Endothelial cell of umbilical vein (primary cell): ENCODE measurements around the gene METTL26. TPM values are rescaled to one million over a fixed set of nuclear protein-coding genes. Genes with fewer than 3 reads are reported as not detected.

Source experiments
- BruUV-seq: library from RNA; stranded (reverse); fragments of 400-500 nt; replicated peaks from 2 replicates; lab custom pipeline; 2021; lab: Mats Ljungman, UMichigan
- CTCF ChIA-PET: fragments of 300-600, 350-600 bp; sonication (Branson Sonifier 250); formaldehyde crosslinking; loops from one replicate; lab custom pipeline; 2021; ENCODE audit warnings: antibody characterized with exemption, inconsistent platforms; lab: Charles Lee
- POLR2A ChIA-PET: fragments of 300-600, 350-600 bp; sonication (Branson Sonifier 250); formaldehyde crosslinking; loops from one replicate; lab custom pipeline; 2021; ENCODE audit warnings: antibody characterized with exemption, inconsistent platforms; lab: Charles Lee
- DNase-seq: peaks from one replicate; pipeline ENCODE4 v3.0.0-alpha.2; 2011; ENCODE audit warnings: low read depth, low spot score
- FAIRE-seq: peaks from 2 replicates; lab custom pipeline; 2011; peaks lifted over from hg19 to GRCh38; lab: Jason Lieb, UNC
- H2AFZ ChIP-seq: 2 replicates; pipeline ENCODE4 v1.6.0; 2012; ENCODE audit warnings: low read depth, low read length, control low read depth, inconsistent platforms
- H3K27ac ChIP-seq: 2 replicates; pipeline ENCODE4 v1.5.1; 2011; ENCODE audit warnings: low read depth, mild to moderate bottlenecking, control low read depth, low read length, moderate library complexity; ENCODE audit not compliant: insufficient read depth
- H3K27me3 ChIP-seq, 2 experiments: 2 replicates each; pipeline versions ENCODE4 v1.6.0 to v1.6.1; 2011; ENCODE audit warnings: low read length in 2 of 2, mixed read lengths in 1 of 2; ENCODE audit not compliant: control insufficient read depth in 2 of 2, insufficient read depth in 2 of 2
- H3K36me3 ChIP-seq, 2 experiments: 2 replicates in 1 of 2; 3 replicates in 1 of 2; pipeline ENCODE4 v1.5.1; 2011; ENCODE audit warnings: low read length in 2 of 2, mild to moderate bottlenecking in 1 of 2, moderate library complexity in 1 of 2; ENCODE audit not compliant: control insufficient read depth in 2 of 2, insufficient read depth in 2 of 2; ENCODE audit errors: extremely low read depth in 1 of 2
- H3K4me1 ChIP-seq: 3 replicates; pipeline ENCODE4 v1.5.1; 2011; ENCODE audit warnings: mild to moderate bottlenecking, low read length; ENCODE audit not compliant: control insufficient read depth, insufficient read depth; ENCODE audit errors: extremely low read depth
- H3K4me2 ChIP-seq: 2 replicates; pipeline ENCODE4 v1.6.1; 2011; ENCODE audit warnings: low read length, control low read depth, mixed read lengths; ENCODE audit not compliant: insufficient read depth
- H3K4me3 ChIP-seq, 3 experiments: fragments of 200-600 bp in 1 of 3; sonication (generic), shearing (Covaris generic) in 1 of 3; replicated peaks in 1 of 3; 2 replicates each; pipeline ENCODE4 v1.5.1; 2011 to 2016; ENCODE audit warnings: control low read depth in 3 of 3, low read length in 3 of 3, mild to moderate bottlenecking in 2 of 3, inconsistent platforms in 1 of 3, low read depth in 1 of 3, moderate library complexity in 1 of 3; ENCODE audit not compliant: insufficient read depth in 1 of 3
- H3K79me2 ChIP-seq: 2 replicates; pipeline ENCODE4 v1.6.0; 2012; ENCODE audit warnings: low read length, inconsistent platforms; ENCODE audit not compliant: control insufficient read depth, insufficient read depth
- H3K9ac ChIP-seq: replicated peaks from 2 replicates; pipeline ENCODE3; 2011; ENCODE audit warnings: low read length, control low read depth; ENCODE audit not compliant: insufficient read depth; ENCODE audit errors: extremely low read depth
- H3K9me1 ChIP-seq: replicated peaks from 3 replicates; pipeline ENCODE4 v1.6.0; 2011; ENCODE audit warnings: mild to moderate bottlenecking, low read length; ENCODE audit not compliant: control insufficient read depth, insufficient read depth; ENCODE audit errors: extremely low read depth
- H3K9me3 ChIP-seq: replicated peaks from 2 replicates; pipeline ENCODE4 v1.5.1; 2012; ENCODE audit warnings: low read length, inconsistent platforms; ENCODE audit not compliant: control insufficient read depth, insufficient read depth
- H4K20me1 ChIP-seq: replicated peaks from 2 replicates; pipeline ENCODE3; 2011; ENCODE audit warnings: mild to moderate bottlenecking, low read length; ENCODE audit not compliant: control insufficient read depth, insufficient read depth; ENCODE audit errors: extremely low read depth
- CTCF ChIP-seq, 2 donors: IDR thresholded peaks; 1 replicate in 1 of 2; 2 replicates in 1 of 2; pipeline ENCODE4 v1.5.1; 2011; ENCODE audit warnings: low read length in 2 of 2, mild to moderate bottlenecking in 2 of 2, moderate library complexity in 2 of 2, control low read depth in 1 of 2, inconsistent platforms in 1 of 2, low read depth in 1 of 2; ENCODE audit not compliant: insufficient read depth in 1 of 2; ENCODE audit errors: extremely low read depth in 1 of 2
- EZH2 ChIP-seq: IDR thresholded peaks from 2 replicates; pipeline ENCODE4 v1.6.1; 2012; ENCODE audit warnings: borderline replicate concordance, low read depth, mild to moderate bottlenecking, moderate library complexity, low read length, inconsistent platforms; ENCODE audit not compliant: severe bottlenecking
- FOS ChIP-seq: IDR thresholded peaks from 2 replicates; pipeline ENCODE4 v1.6.1; 2011; ENCODE audit warnings: mild to moderate bottlenecking, low read length, moderate library complexity, borderline replicate concordance; ENCODE audit not compliant: insufficient read depth
- GATA2 ChIP-seq: IDR thresholded peaks from 2 replicates; pipeline ENCODE4 v1.7.0; 2011; ENCODE audit warnings: low read depth, mild to moderate bottlenecking, moderate library complexity, mixed read lengths, low read length; ENCODE audit not compliant: insufficient read length, insufficient read depth
- JUN ChIP-seq: IDR thresholded peaks from 2 replicates; pipeline ENCODE4 v1.6.1; 2011; ENCODE audit warnings: borderline replicate concordance, low read depth; ENCODE audit not compliant: insufficient read length, insufficient read depth
- MAX ChIP-seq: IDR thresholded peaks from 2 replicates; pipeline ENCODE4 v1.6.1; 2011; ENCODE audit not compliant: insufficient read depth, insufficient read length
- MYC ChIP-seq: IDR thresholded peaks from one replicate; pipeline ENCODE4 v1.6.1; 2011; ENCODE audit warnings: mild to moderate bottlenecking, low read depth, low read length
- POLR2A ChIP-seq: IDR thresholded peaks from 2 replicates; pipeline ENCODE4 v1.6.1; 2012; ENCODE audit warnings: low read depth, mild to moderate bottlenecking, control low read depth, low read length
- POLR2AphosphoS5 ChIP-seq: IDR thresholded peaks from 2 replicates; pipeline ENCODE4 v1.6.1; 2012; ENCODE audit warnings: low read depth, mild to moderate bottlenecking, control low read depth, low read length, moderate library complexity; ENCODE audit not compliant: insufficient read depth
- dilution Hi-C: fragments of 300-500 bp; cut with MboI; formaldehyde crosslinking; loops from one replicate; pipeline ENCODE4 v1.15.0; 2019; ENCODE audit warnings: low sequenced_read_pairs; ENCODE audit not compliant: extremely low pct_ligation_motif_present
- intact Hi-C: fragments of 100-400 bp; cut with micrococcal nuclease; formaldehyde crosslinking; loops from one replicate; pipeline ENCODE4 v1.10.0; 2022
- polyA plus RNA-seq, 4 experiments: library from polyadenylated mRNA; depleted of rRNA in 3 of 4; stranded (reverse) in 3 of 4; unstranded in 1 of 4; fragments of >200 nt; gene quantifications; 2 replicates each; pipeline versions ENCODE4 v1.2.1 to v1.2.3, GENCODE V29; 2011 to 2012; ENCODE audit warnings: missing spikeins in 1 of 4
- total RNA-seq: library from RNA; stranded (reverse); gene quantifications from 2 replicates; pipeline ENCODE4 v1.2.3, GENCODE V29; 2021

METTL26 gene
- total and polyA plus RNA-seq, 2 donors (not counting 3 experiments of a cell fraction or from before 2014, with no cell fraction given): 114 to 138 TPM

- Histone ChIP-seq H3K36me3 (no peaks in the 10 kb centered on the region), H3K4me2 (peak within 1 kb of the TSS; percentile 4), H2AFZ (peak within 1 kb of the TSS; percentile 48), H3K27me3 (no peaks in the 10 kb centered on the region), H3K4me3 (peak within 1 kb of the TSS; percentile 32 to 52 (median 36)), H4K20me1 (no peaks in the 10 kb centered on the region), H3K9me3 (no peaks in the 10 kb centered on the region), H3K27ac (no peak within 1 kb of the TSS), H3K79me2 (no peaks in the 10 kb centered on the region), H3K4me1 (peaks cover 9% of the 10 kb centered on the region), H3K9me1 (no peaks in the 10 kb centered on the region), H3K9ac (peak within 1 kb of the TSS; percentile 25)
- ChIA-PET POLR2A (no interaction called here), CTCF (interaction anchor here (1.0 kb wide), 1 partner anchor 16 kb away, joined by 3 read pairs; no protein-coding TSS in a partner anchor)
- peak; percentile 93 for FAIRE-seq
- dilution Hi-C loops: no loop called here
- intact Hi-C loops: no loop called here
- TF ChIP-seq MYC: no peak
- no peak for TF ChIP-seq FOS
- TF ChIP-seq CTCF (IDR thresholded peaks at IDR 0.05; ENCODE audit: extremely low read depth in 1 of 2, insufficient read depth in 1 of 2, low read depth in 1 of 2, low read length in 2 of 2): no peak
- no peak for TF ChIP-seq EZH2
- TF ChIP-seq JUN: no peak
- no peak for TF ChIP-seq MAX
- TF ChIP-seq GATA2: no peak
- peak; percentile 63 for TF ChIP-seq POLR2A
- TF ChIP-seq POLR2AphosphoS5: peak; percentile 60
- peak; percentile 62 for DNase-seq
- no TSS peak for BruUV-seq
Measured at GRCh38 chr16:641326-642188, 5.5 kb upstream of the METTL26 start, which contains the start of gene MCRIP2. Gene MCRIP2, plus strand, starts transcription at chr16:641828. Its CDS starts 164 bp downstream, at chr16:641992.
